Measurements from ENCODE around the gene MAGI1.

The MAGI1 gene

GRCh38 chr3:65814845-65815578, 223.7 kb downstream of the MAGI1 start:
- TF ChIP-seq CTCF (conservative IDR thresholded peaks at IDR 0.05; ENCODE audit: low read depth, low read length), result no peak
- no peak for DNase-seq (ENCODE audit: low read depth)
- no peak overlapping the region for H3K4me3 ChIP-seq (ENCODE audit: low read length)

- TF ChIP-seq CTCF (conservative IDR thresholded peaks at IDR 0.05; ENCODE audit: low read depth, low read length), result no peak
- DNase-seq (ENCODE audit: low read depth), result no peak
- H3K4me3 ChIP-seq (ENCODE audit: low read length), result no peak overlapping the region
Observed at GRCh38 chr3:65811892-65812291, 226.8 kb downstream of the MAGI1 start.

- no peak overlapping the region for H3K4me3 ChIP-seq (ENCODE audit: low read length)
- no peak for DNase-seq (ENCODE audit: low read depth)
- TF ChIP-seq CTCF (conservative IDR thresholded peaks at IDR 0.05; ENCODE audit: low read depth, low read length), result no peak
Observed at GRCh38 chr3:65811086-65811761, 227.5 kb downstream of the MAGI1 start.

GRCh38 chr3:65810302-65810701, 228.4 kb downstream of the MAGI1 start:
- DNase-seq (ENCODE audit: low read depth), result no peak
- H3K4me3 ChIP-seq (ENCODE audit: low read length), result no peak overlapping the region
- TF ChIP-seq CTCF (conservative IDR thresholded peaks at IDR 0.05; ENCODE audit: low read depth, low read length), result no peak

GRCh38 chr3:65809641-65810150, 229.0 kb downstream of the MAGI1 start:
- no peak for TF ChIP-seq CTCF (conservative IDR thresholded peaks at IDR 0.05; ENCODE audit: low read depth, low read length)
- DNase-seq (ENCODE audit: low read depth), result no peak

GRCh38 chr3:65808824-65809223, 229.9 kb downstream of the MAGI1 start:
- H3K4me3 ChIP-seq (ENCODE audit: low read length), result no peak overlapping the region
- TF ChIP-seq CTCF (conservative IDR thresholded peaks at IDR 0.05; ENCODE audit: low read depth, low read length), result no peak
- no peak for DNase-seq (ENCODE audit: low read depth)

More at GRCh38 chr3:65809641-65810150, 229.0 kb downstream of the MAGI1 start:
- no peak overlapping the region for H3K4me3 ChIP-seq (ENCODE audit: low read length)
